Measurements from ENCODE around the gene ACTR3.

Gene ACTR3

GRCh38 chr2:113875135-113875534, 14.8 kb upstream of the ACTR3 start:
- in situ Hi-C loops (cut with MboI; ENCODE audit: low sequenced_read_pairs): no loop called here

GRCh38 chr2:113876503-113877387, 13.1 kb upstream of the ACTR3 start:
- in situ Hi-C loops (cut with MboI; ENCODE audit: low sequenced_read_pairs): no loop called here

GRCh38 chr2:113877711-113878598, 11.9 kb upstream of the ACTR3 start:
- in situ Hi-C loops (cut with MboI; ENCODE audit: low sequenced_read_pairs): no loop called here

DNA sequence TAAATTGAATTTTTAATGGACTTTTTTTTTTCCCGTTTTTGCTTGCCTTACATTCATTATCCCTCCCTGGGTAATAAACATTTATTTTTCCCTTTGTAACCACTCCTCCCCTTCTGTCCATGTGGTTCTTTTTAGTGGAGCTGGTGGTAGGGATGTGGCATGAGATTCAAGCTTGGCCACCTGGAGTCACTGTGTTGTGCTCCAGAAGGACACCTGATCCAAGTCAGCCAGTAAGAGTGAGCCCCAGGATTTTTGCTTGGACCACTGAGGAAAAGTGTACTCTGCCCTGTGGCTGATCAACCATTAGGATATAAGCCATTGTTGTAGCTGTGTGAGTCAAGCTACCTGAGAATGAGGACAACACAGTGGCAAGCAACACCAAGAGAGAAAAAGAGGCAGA, 11.1 kb upstream of the ACTR3 start:
- in situ Hi-C loops (cut with MboI; ENCODE audit: low sequenced_read_pairs): no loop called here

- in situ Hi-C loops (cut with MboI; ENCODE audit: low sequenced_read_pairs): no loop called here
Observed at GRCh38 chr2:113879457-113879856, 10.4 kb upstream of the ACTR3 start.

- in situ Hi-C loops (cut with MboI; ENCODE audit: low sequenced_read_pairs): no loop called here
Observed at GRCh38 chr2:113886479-113887008, 3.3 kb upstream of the ACTR3 start.

DNA sequence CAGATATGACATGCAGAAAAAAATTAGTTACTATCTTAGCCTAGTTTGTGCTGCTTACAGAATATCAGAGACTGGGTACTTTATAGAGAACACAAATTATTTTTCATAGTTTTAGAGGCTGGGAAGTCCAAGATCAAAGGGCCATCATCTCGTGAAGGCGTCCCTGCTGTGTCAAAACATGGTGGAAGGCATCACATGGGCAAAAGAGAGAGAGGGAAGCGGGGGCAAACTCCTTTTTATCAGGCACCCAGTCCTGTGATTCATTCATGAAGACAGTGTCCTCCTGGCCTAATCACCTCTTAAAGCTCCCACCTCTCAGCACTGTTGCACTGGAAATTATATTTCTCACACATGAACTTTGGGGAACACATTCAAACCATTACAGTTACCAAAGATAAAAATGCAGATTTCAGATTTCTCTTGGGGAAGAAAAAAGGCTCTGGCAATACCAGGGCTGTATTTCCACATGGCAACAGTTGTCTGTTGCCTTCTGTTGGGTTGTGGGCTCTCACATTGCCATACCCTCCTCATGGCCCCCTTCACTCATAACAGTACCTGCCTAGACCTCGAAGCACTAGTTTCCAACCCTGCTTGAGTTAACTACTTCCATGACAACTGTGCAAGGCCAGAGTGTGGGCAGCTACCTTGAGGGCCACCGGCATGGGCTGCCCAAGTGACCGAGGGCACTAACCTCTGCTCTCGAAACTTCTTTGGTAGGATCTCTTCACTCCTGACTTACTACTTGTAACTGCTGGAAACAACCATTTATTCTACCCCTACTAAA, 2.7 kb upstream of the ACTR3 start:
- in situ Hi-C loops (cut with MboI; ENCODE audit: low sequenced_read_pairs): no loop called here

GRCh38 chr2:113888641-113889470, 1.0 kb upstream of the ACTR3 start:
- in situ Hi-C loops (cut with MboI; ENCODE audit: low sequenced_read_pairs): no loop called here

- in situ Hi-C loops (cut with MboI; ENCODE audit: low sequenced_read_pairs): no loop called here
Observed at GRCh38 chr2:113890253-113891235, 655 bp downstream of the ACTR3 start.

GRCh38 chr2:113891265-113891959, 1.5 kb downstream of the ACTR3 start:
- in situ Hi-C loops (cut with MboI; ENCODE audit: low sequenced_read_pairs): no loop called here

DNA sequence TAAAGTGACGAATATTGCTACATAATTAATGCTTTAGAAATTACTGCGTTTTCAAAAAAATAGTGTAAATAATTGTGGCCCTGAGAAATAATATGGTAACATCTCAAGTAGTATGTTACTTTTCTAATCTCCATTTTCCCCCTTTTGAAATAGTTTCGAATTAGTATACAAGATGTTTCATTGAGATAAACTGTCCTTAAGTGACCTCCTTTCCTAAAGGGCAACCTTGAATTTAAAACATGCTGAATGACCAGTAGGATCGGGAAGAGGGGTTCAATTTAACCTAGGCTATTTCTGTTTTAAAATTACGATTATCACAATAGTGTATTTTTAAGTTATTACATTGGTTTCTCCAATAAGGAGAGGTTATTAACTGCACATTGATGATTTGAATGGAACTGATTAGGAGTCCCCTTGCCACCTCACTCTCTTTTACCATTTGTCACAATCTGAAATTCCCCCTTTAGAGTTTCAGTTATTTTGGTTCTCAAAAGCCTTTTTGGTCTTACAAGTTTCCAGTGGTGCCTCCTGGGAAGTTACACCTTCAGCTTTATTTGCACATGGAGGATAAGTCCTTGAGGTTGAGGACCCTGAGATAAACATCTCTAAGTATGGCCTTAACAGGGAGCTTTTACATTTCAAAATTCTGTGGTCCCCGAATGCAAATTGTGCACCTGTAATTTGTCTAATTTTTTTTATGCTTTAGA, 2.3 kb downstream of the ACTR3 start:
- in situ Hi-C loops (cut with MboI; ENCODE audit: low sequenced_read_pairs): no loop called here

- in situ Hi-C loops (cut with MboI; ENCODE audit: low sequenced_read_pairs): no loop called here
Observed at GRCh38 chr2:113894156-113894743, 4.4 kb downstream of the ACTR3 start.

DNA sequence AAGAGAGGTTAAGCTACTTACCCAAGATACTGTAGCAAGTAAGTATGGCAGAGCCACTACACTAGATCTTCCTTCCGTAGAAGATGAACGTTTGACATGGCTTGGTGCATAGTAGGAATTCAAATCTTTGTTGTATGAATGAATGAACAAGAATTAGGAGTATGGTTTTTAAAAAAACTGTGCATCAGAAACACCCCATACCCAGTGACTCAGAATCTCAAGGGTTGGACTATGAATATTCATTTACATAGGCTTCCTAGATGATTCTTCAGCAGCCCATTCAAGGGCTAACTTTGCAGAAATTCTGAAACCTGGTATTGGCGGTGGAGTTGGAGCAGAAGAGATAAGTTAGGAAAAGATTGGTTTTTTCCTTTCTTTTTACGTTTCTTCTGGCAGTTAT, 5.4 kb downstream of the ACTR3 start:
- in situ Hi-C loops (cut with MboI; ENCODE audit: low sequenced_read_pairs): no loop called here

- in situ Hi-C loops (cut with MboI; ENCODE audit: low sequenced_read_pairs): no loop called here
Observed at GRCh38 chr2:113895819-113896563, 6.1 kb downstream of the ACTR3 start.

DNA sequence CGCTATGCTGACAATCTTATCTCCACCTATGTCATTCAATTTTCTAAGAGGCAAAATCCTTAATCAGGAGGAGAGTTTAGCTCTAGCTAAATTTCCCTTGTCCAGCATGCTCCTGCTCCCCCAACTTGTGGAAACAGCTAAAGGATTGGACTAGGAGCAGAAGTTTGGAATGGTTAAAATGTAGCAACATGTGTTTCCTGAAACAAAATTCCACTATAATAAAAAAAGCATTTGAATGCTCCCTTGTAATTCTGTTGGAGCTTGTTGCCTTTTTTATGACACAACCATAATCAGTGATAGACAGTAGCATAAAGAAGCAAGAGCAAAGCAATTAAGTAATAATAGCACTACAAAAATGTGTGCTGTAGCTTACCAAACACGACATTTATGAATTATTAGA, 6.9 kb downstream of the ACTR3 start:
- in situ Hi-C loops (cut with MboI; ENCODE audit: low sequenced_read_pairs): no loop called here

- in situ Hi-C loops (cut with MboI; ENCODE audit: low sequenced_read_pairs): no loop called here
Observed at GRCh38 chr2:113898081-113898480, 8.2 kb downstream of the ACTR3 start.
